IPS-15b (cell line): ENCODE data around the gene ITGA3.

Source experiments
- H3K27me3 ChIP-seq: one replicate; pipeline ENCODE4 v1.6.1; 2013; ENCODE audit warnings: low read length; ENCODE audit not compliant: control insufficient read depth, insufficient read depth
- H3K36me3 ChIP-seq: one replicate; pipeline ENCODE4 v1.6.1; 2013; ENCODE audit warnings: low read length; ENCODE audit not compliant: control insufficient read depth, insufficient read depth
- H3K4me1 ChIP-seq: one replicate; pipeline ENCODE4 v1.6.1; 2013; ENCODE audit warnings: mild to moderate bottlenecking, low read length; ENCODE audit not compliant: control insufficient read depth, insufficient read depth
- H3K4me3 ChIP-seq: one replicate; pipeline ENCODE4 v1.5.1; 2013; ENCODE audit warnings: low read depth, low read length
- H3K9ac ChIP-seq: one replicate; pipeline ENCODE4 v1.6.1; 2013; ENCODE audit warnings: low read depth, mild to moderate bottlenecking, low read length
- H3K9me3 ChIP-seq: one replicate; pipeline ENCODE4 v1.6.1; 2013; ENCODE audit warnings: mild to moderate bottlenecking, low read length; ENCODE audit not compliant: control insufficient read depth, insufficient read depth

Gene ITGA3

DNA sequence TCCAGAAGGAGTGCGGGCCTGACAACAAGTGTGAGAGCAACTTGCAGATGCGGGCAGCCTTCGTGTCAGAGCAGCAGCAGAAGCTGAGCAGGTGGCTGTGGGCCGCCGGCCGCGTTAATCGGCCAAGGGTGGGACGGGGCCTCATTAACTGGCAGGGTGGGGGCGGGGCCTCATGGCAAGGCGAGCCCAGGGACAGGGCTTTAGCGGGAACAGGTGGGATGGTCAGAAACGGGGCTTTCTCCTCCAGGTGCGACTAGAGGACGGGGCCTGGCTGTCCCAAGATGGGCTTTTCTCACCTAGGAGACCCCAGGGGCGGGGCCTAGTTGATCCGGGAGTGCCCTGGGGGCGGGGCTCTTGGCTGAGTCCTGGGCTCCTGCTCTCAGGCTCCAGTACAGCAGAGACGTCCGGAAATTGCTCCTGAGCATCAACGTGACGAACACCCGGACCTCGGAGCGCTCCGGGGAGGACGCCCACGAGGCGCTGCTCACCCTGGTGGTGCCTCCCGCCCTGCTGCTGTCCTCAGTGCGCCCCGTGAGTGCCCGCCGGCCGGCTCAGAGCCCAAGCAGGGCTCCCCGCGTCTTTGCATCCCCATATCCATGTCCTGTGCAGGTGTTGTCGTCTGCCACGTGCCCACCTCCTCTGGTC lies 20.8 kb downstream of the ITGA3 start:
- Histone ChIP-seq H3K9me3 (no peaks in the 10 kb centered on the region), H3K27me3 (no peaks in the 10 kb centered on the region), H3K9ac (no peak overlapping the region), H3K36me3 (peaks cover 16% of the 10 kb centered on the region), H3K4me3 (no peak overlapping the region), H3K4me1 (no peaks in the 10 kb centered on the region)

DNA sequence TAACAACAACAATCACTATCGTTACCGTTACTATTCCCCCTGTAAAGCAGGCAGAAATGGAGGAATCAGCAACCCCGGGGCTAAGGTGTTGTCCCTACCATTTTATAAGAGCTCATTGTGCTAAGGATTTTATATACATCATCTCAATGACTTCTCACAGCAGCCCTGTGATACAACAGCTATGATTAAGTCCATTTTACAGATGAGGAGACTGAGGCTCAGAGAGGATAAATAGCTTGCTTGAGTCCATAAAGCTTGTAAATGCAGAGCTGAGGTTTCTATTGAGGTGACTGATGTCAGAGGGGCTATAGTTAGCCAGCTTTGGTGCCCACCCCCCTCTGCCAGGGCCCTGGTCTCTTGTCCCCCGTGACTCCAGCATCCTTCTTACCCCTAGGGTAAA lies 22.5 kb downstream of the ITGA3 start:
- Histone ChIP-seq H3K4me1 (no peaks in the 10 kb centered on the region), H3K9me3 (no peaks in the 10 kb centered on the region), H3K36me3 (peaks cover 16% of the 10 kb centered on the region), H3K9ac (no peak overlapping the region), H3K4me3 (no peak overlapping the region), H3K27me3 (no peaks in the 10 kb centered on the region)

DNA sequence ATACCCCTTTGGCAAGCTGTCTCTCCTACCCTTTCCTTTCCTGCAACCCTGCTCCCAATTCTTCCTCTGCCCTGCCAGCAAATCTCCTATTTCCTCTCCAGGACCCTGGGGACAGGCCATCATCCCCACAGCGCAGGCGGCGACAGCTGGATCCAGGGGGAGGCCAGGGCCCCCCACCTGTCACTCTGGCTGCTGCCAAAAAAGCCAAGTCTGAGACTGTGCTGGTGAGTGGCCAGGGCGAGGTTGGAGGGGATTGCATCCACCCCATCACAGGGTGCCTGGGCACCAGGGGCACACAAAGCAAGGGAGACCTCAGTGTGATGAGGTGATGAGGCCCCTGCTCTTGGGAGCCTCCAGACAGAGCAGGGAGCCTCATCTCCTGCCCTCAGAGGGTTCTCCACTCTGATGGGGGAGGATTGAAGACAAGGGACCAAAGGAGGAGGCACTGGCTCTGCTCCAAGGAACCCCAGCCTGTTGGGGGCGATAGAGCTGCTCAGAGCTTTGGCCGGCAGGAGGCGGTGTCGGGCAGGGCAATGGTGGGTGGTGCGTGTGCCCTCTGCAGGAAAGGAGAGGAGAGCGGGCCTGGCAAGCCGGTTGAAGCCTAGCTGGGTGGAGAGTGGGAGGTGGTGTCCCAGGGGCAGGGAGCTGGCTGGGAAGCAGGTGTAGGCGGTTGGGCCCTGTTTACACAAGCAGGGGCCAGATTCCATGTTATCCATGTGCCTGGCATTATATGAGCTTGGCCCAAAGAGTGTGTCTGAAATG lies 23.6 kb downstream of the ITGA3 start:
- H3K27me3 ChIP-seq = no peaks in the 10 kb centered on the region
- no peaks in the 10 kb centered on the region for H3K9me3 ChIP-seq
- no peak overlapping the region for H3K4me3 ChIP-seq
- no peak overlapping the region for H3K9ac ChIP-seq
- no peaks in the 10 kb centered on the region for H3K4me1 ChIP-seq
- peaks cover 16% of the 10 kb centered on the region for H3K36me3 ChIP-seq

DNA sequence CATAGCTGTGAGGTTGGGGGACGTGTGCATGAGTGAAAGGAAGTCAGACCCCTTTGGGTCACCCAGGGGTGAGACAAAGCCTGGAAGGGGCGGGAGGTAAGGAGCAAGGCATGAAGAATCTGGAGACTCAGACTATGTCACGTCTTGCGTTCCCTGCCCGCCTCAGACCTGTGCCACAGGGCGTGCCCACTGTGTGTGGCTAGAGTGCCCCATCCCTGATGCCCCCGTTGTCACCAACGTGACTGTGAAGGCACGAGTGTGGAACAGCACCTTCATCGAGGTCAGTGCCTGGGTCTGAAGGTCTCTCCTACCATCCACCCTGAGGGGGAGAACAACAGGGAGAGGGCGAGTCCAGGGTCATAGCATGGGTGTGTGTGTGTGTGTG lies 24.2 kb downstream of the ITGA3 start:
- no peaks in the 10 kb centered on the region for H3K9me3 ChIP-seq
- no peak overlapping the region for H3K4me3 ChIP-seq
- H3K36me3 ChIP-seq = peaks cover 15% of the 10 kb centered on the region

DNA sequence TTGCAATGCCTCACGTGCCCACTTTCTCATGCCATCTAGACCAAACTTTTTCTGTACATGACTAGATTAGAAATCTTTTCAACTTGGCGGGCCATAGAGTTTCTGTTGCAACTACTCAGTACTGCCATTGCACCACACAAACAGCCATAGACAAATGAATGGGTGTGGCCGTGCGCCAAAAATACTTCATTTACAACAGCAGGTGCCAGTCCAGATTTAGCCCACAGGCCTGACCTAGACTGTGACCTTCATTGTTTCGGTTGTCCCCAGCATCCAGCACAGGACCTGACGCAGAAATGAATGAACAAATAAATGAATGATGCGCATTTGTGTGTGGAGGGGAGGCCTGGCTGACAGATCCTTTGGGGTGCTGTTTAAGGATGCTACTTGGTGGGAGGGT lies 24.9 kb downstream of the ITGA3 start:
- H3K4me1 ChIP-seq = no peaks in the 10 kb centered on the region
- peaks cover 13% of the 10 kb centered on the region for H3K36me3 ChIP-seq
- H3K9me3 ChIP-seq = no peaks in the 10 kb centered on the region
- H3K27me3 ChIP-seq = no peaks in the 10 kb centered on the region
- no peak overlapping the region for H3K9ac ChIP-seq
- H3K4me3 ChIP-seq = no peak overlapping the region

More for the DNA sequence above, 24.2 kb downstream of the ITGA3 start:
- H3K4me1 ChIP-seq = no peaks in the 10 kb centered on the region
- H3K9ac ChIP-seq = no peak overlapping the region
- no peaks in the 10 kb centered on the region for H3K27me3 ChIP-seq

DNA sequence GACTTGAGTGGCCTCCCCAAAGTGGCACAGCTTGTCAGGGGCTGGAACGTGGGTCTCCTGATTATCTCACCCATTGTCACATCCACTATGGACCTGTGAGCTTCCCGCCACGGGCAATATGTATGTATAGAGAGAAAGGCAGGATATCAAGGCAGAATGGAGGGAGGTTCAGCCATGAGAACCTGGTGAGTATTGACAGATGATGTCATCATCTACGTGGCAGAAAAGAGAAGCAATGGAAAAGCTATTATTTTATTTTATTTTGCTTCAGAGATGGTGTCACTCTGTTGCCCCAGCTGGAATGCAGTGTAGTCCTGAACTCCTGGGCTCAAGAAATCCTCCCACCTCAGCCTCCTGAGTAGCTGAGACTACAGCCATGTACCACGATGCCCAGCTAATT lies 25.8 kb downstream of the ITGA3 start:
- no peak overlapping the region for H3K9ac ChIP-seq
- peaks cover 13% of the 10 kb centered on the region for H3K36me3 ChIP-seq
- no peaks in the 10 kb centered on the region for H3K4me1 ChIP-seq
- H3K4me3 ChIP-seq = no peak overlapping the region
- no peaks in the 10 kb centered on the region for H3K9me3 ChIP-seq
- no peaks in the 10 kb centered on the region for H3K27me3 ChIP-seq

DNA sequence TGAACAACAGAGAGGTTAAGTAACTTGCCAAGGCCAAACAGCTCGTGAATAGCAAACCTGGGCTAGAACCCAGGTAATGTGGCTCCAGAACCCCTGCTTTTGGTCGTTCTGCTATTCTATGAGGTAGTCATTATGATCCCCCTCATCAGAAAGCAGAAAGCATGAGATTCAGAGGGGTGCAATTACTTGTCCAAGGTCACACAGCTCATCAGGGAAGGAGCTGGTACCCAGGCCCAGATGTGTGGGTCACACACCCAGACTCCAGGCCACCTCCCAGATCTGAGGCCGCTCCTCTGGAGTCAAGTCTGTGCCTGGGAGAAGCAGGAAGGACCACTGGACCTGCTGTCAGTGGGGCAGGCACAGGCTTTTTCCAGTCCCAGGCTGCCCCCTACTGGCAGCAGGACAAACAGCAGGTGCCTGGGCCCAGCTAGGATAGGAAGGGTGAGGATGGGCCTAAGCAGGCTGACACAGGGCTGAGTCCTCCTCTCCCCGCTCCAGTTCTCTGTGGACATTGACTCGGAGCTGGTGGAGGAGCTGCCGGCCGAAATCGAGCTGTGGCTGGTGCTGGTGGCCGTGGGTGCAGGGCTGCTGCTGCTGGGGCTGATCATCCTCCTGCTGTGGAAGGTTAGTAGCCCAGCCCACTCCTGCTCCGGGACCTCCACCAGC lies 31.5 kb downstream of the ITGA3 start:
- Histone ChIP-seq H3K9me3 (no peaks in the 10 kb centered on the region), H3K27me3 (no peaks in the 10 kb centered on the region), H3K9ac (no peak overlapping the region), H3K4me1 (no peaks in the 10 kb centered on the region), H3K4me3 (no peak overlapping the region), H3K36me3 (no peaks in the 10 kb centered on the region)

DNA sequence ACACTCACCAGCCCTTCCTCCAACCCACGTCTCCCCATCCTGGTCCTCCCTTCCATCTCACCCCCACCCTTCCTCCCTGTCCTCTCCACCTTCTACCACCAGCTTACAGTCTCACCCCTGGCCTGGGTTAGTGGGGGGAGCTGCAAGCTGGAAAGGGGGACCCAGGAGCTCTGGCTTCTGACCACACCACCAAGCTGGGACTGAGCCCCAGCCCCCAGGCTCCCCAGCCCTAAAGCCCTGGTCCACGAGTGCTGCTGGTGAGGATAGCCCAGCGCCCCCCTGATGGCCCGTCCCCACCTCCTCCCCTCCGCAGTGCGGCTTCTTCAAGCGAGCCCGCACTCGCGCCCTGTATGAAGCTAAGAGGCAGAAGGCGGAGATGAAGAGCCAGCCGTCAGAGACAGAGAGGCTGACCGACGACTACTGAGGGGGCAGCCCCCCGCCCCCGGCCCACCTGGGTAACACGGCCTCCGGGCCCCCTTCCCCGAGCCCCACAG lies 32.0 kb downstream of the ITGA3 start:
- no peak overlapping the region for H3K9ac ChIP-seq
- no peak overlapping the region for H3K4me3 ChIP-seq
- no peaks in the 10 kb centered on the region for H3K4me1 ChIP-seq
- H3K9me3 ChIP-seq = no peaks in the 10 kb centered on the region
- no peaks in the 10 kb centered on the region for H3K27me3 ChIP-seq
- H3K36me3 ChIP-seq = no peaks in the 10 kb centered on the region

DNA sequence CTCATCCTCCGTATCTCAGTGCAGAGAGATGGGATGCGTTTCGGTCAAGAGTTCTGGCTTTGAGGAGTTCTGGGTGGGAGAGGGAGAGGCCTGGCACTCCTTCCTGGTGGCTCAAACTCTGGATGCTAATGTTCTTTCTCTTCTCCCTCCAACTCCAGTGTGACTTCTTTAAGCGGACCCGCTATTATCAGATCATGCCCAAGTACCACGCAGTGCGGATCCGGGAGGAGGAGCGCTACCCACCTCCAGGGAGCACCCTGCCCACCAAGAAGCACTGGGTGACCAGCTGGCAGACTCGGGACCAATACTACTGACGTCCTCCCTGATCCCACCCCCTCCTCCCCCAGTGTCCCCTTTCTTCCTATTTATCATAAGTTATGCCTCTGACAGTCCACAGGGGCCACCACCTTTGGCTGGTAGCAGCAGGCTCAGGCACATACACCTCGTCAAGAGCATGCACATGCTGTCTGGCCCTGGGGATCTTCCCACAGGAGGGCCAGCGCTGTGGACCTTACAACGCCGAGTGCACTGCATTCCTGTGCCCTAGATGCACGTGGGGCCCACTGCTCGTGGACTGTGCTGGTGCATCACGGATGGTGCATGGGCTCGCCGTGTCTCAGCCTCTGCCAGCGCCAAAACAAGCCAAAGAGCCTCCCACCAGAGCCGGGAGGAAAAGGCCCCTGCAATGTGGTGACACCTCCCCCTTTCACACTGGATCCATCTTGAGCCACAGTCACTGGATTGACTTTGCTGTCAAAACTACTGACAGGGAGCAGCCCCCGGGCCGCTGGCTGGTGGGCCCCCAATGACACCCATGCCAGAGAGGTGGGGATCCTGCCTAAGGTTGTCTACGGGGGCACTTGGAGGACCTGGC lies 33.3 kb downstream of the ITGA3 start:
- no peaks in the 10 kb centered on the region for H3K27me3 ChIP-seq
- no peaks in the 10 kb centered on the region for H3K4me1 ChIP-seq
- H3K9ac ChIP-seq = no peak overlapping the region
- H3K36me3 ChIP-seq = no peaks in the 10 kb centered on the region
- H3K9me3 ChIP-seq = no peaks in the 10 kb centered on the region
- no peak overlapping the region for H3K4me3 ChIP-seq

DNA sequence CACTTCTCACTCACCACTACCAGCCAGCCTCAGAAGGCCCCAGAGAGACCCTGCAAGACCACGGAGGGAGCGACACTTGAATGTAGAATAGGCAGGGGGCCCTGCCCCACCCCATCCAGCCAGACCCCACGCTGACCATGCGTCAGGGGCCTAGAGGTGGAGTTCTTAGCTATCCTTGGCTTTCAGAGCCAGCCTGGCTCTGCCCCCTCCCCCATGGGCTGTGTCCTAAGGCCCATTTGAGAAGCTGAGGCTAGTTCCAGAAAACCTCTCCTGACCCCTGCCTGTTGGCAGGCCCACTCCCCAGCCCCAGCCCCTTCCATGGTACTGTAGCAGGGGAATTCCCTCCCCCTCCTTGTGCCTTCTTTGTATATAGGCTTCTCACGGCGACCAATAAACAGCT lies 34.2 kb downstream of the ITGA3 start:
- no peak overlapping the region for H3K4me3 ChIP-seq
- no peak overlapping the region for H3K9ac ChIP-seq
- H3K4me1 ChIP-seq = no peaks in the 10 kb centered on the region
- no peaks in the 10 kb centered on the region for H3K36me3 ChIP-seq
- H3K27me3 ChIP-seq = no peaks in the 10 kb centered on the region
- no peaks in the 10 kb centered on the region for H3K9me3 ChIP-seq
